Stomach (tissue), 4 donors: ENCODE results near the gene POFUT2.

Source experiments
- EP300 ChIP-seq: sonication (generic); formaldehyde crosslinking; IDR thresholded peaks from one replicate; pipeline ENCODE4 v1.6.1; 2017; ENCODE audit warnings: antibody characterized with exemption
- POLR2A ChIP-seq, 4 donors: fragments of 450-650 bp; IDR thresholded peaks; one replicate each; pipeline ENCODE4 v1.6.1; 2016; ENCODE audit warnings: antibody characterized with exemption in 4 of 4, control low read depth in 2 of 4, mild to moderate bottlenecking in 1 of 4, moderate library complexity in 1 of 4
- POLR2AphosphoS5 ChIP-seq, 3 donors: sonication (generic); formaldehyde crosslinking; IDR thresholded peaks; one replicate each; pipeline ENCODE4 v1.6.1; 2016; ENCODE audit warnings: antibody characterized with exemption in 3 of 3
- TF ChIP-seq, protein P1 (sequence below), 7 experiments: fragments of 450-650 bp in 4 of 7; fragments of 200-600 bp in 3 of 7; sonication (generic) in 3 of 7; IDR thresholded peaks; one replicate each; pipeline ENCODE4 v1.5.1; 2016 to 2019; ENCODE audit warnings: antibody characterized with exemption in 7 of 7, control low read depth in 2 of 7, mild to moderate bottlenecking in 1 of 7

DNA sequence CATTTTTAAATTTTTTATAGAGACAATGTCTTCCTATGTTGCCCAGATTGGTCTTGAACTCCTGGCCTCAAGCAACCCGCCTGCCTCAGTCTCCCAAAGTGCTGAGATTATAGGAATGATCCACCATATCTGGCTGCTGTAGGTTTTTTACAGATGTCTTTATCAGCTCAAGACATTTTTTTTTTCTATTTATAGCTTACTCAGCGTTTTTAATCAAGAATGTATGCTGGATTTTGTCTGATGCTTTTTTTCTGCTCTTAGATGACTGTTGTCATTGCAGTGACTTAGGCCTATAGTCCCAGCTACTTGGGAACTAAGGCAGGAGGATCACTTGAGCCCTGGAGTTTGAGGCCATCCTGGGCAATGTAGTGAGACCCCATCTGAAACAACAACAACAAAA is 72.5 kb downstream of the POFUT2 start:
- TF ChIP-seq EP300 = no peak
- TF ChIP-seq POLR2A (IDR thresholded peaks at IDR 0.05) = no peak
- TF ChIP-seq POLR2AphosphoS5 (IDR thresholded peaks at IDR 0.05) = no peak
- TF ChIP-seq, protein P1, sequence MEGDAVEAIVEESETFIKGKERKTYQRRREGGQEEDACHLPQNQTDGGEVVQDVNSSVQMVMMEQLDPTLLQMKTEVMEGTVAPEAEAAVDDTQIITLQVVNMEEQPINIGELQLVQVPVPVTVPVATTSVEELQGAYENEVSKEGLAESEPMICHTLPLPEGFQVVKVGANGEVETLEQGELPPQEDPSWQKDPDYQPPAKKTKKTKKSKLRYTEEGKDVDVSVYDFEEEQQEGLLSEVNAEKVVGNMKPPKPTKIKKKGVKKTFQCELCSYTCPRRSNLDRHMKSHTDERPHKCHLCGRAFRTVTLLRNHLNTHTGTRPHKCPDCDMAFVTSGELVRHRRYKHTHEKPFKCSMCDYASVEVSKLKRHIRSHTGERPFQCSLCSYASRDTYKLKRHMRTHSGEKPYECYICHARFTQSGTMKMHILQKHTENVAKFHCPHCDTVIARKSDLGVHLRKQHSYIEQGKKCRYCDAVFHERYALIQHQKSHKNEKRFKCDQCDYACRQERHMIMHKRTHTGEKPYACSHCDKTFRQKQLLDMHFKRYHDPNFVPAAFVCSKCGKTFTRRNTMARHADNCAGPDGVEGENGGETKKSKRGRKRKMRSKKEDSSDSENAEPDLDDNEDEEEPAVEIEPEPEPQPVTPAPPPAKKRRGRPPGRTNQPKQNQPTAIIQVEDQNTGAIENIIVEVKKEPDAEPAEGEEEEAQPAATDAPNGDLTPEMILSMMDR (IDR thresholded peaks at IDR 0.05) = no peak
